Colonic mucosa (tissue), 4 donors: ENCODE measurements around the gene PFKP. TPM values are rescaled to one million over a fixed set of nuclear protein-coding genes. Genes with fewer than 3 reads are reported as not detected.

Experiments used
- DNase-seq: peaks from one replicate; pipeline ENCODE4 v3.0.0-alpha.2; 2020
- H3K27ac ChIP-seq: fragments of 200-600 bp; one replicate; pipeline ENCODE4 v1.8.0; 2021
- H3K27me3 ChIP-seq: fragments of 200-600 bp; one replicate; pipeline ENCODE4 v1.8.0; 2021
- H3K36me3 ChIP-seq: fragments of 200-600 bp; one replicate; pipeline ENCODE4 v1.8.0; 2021
- H3K4me1 ChIP-seq: fragments of 200-600 bp; one replicate; pipeline ENCODE4 v1.8.0; 2021; ENCODE audit warnings: mild to moderate bottlenecking
- H3K4me3 ChIP-seq: fragments of 200-600 bp; one replicate; pipeline ENCODE4 v1.8.0; 2021
- H3K9ac ChIP-seq, 2 donors: one replicate each; pipeline ENCODE4 v1.7.0; 2013; ENCODE audit warnings: control low read depth in 2 of 2, low read depth in 2 of 2, low read length in 2 of 2
- H3K9me3 ChIP-seq: fragments of 200-600 bp; one replicate; pipeline ENCODE4 v1.8.0; 2021
- intact Hi-C: fragments of 100-400 bp; cut with DNase I; formaldehyde crosslinking; loops from one replicate; pipeline ENCODE4 v1.14.1; 2022
- total RNA-seq, 2 donors: library from RNA; stranded (reverse); fragmentation: NEBNext Ultra II Directional in 1 of 2; extraction: Animal tissue kit (Norgen Biotek cat#: 25700) in 1 of 2; gene quantifications; one replicate each; pipeline ENCODE4 v1.2.1, GENCODE V29; 2021
- TF ChIP-seq, protein P1 (sequence below): fragments of 200-600 bp; IDR thresholded peaks from one replicate; pipeline ENCODE4 v1.8.0; 2022; ENCODE audit warnings: antibody characterized with exemption, mild to moderate bottlenecking
- donor health status: healthy.
- donor health status: DM: no; HTN: no; CAD: no.
- donor health status: DM: no; HTN: no; CAD: no.

The PFKP gene
- total RNA-seq, 2 donors from 2014 or later, result 134 to 209 TPM

DNA sequence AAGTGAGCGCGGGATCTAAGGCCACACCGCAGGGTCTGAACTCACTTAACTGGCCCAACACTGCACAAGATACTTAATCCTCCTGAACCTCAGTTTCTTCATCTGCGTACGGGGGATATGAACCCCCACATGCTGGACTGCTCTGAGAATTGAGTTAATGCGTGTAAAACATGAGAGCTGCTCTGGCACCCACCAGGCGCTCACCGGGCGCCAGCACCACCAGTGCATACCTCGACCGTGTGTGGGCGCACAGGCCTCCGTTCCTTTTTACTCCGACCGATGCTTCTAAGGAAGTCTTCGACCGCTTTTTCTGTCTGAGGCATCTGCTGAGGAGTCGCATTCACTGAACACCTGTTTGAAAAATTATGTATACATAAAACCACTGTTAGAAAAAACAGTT lies 78.0 kb downstream of the PFKP start:
- Histone ChIP-seq H3K36me3 (peaks cover 3% of the 10 kb centered on the region), H3K27ac (no peak overlapping the region), H3K9me3 (no peaks in the 10 kb centered on the region), H3K4me1 (no peaks in the 10 kb centered on the region), H3K4me3 (no peak overlapping the region), H3K27me3 (no peaks in the 10 kb centered on the region), H3K9ac (no peak overlapping the region)
- DNase-seq, result no peak
- TF ChIP-seq, protein P1, sequence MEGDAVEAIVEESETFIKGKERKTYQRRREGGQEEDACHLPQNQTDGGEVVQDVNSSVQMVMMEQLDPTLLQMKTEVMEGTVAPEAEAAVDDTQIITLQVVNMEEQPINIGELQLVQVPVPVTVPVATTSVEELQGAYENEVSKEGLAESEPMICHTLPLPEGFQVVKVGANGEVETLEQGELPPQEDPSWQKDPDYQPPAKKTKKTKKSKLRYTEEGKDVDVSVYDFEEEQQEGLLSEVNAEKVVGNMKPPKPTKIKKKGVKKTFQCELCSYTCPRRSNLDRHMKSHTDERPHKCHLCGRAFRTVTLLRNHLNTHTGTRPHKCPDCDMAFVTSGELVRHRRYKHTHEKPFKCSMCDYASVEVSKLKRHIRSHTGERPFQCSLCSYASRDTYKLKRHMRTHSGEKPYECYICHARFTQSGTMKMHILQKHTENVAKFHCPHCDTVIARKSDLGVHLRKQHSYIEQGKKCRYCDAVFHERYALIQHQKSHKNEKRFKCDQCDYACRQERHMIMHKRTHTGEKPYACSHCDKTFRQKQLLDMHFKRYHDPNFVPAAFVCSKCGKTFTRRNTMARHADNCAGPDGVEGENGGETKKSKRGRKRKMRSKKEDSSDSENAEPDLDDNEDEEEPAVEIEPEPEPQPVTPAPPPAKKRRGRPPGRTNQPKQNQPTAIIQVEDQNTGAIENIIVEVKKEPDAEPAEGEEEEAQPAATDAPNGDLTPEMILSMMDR, result no peak
- intact Hi-C loops, result no loop called here

DNA sequence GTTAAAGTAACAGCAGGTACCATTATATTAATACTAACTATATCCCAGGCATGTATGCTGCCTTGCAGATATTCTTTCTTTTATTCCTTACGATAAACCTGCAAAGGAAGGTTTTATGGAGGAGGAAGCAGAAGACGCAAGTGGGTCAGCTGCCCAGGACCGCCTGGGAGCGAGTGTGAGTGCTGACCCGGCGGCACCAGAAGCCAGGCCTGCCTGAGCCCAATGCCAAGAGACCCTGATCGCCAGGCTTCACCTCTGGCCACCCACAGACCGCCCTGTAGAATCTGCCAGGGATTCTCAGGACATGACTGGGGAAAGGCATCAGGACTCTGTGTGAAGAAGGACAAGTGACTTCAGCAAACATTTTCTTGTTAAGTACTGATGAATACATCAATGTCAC lies 78.9 kb downstream of the PFKP start:
- Histone ChIP-seq H3K36me3 (peaks cover 3% of the 10 kb centered on the region), H3K27ac (no peak overlapping the region), H3K27me3 (no peaks in the 10 kb centered on the region), H3K4me3 (no peak overlapping the region), H3K9ac (no peak overlapping the region), H3K9me3 (no peaks in the 10 kb centered on the region), H3K4me1 (no peaks in the 10 kb centered on the region)
- no peak for DNase-seq
- TF ChIP-seq, protein P1, result no peak
- intact Hi-C loops, result no loop called here

DNA sequence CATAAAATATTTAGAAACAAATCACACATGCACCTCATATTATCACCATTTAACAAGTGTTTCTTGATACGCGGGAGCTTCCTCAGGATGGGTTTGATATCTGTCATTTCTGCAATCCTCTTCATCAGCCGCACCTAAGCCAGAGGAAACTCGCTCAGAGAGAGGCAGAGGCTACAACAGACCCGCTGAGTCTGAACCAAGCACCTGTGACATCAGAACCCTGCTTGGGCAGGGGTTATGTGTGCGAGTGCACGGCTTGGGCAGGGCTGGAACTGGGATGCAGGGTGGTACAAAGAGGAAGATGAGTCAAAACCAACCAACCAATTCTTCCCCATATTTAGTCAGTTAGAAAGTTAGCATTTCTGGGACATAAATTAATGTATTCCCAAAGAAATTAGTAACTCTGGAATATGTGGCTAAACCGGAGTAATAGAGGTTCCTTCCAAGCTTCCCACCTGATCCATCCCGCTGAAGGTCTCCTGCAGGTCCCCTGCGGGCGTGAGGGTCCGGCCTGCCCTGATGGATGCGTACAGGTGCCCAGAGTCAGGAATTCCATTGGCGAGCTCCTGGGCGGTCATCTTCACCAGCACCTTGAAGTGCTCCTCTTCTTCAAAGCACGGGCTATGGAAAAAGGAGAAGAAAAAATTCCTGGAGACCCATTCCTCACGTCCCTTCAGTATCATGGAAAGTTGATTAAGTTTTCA lies 79.9 kb downstream of the PFKP start:
- no peak overlapping the region for H3K27ac ChIP-seq
- no peak overlapping the region for H3K9ac ChIP-seq
- no peaks in the 10 kb centered on the region for H3K9me3 ChIP-seq
- no peaks in the 10 kb centered on the region for H3K27me3 ChIP-seq
- H3K36me3 ChIP-seq, result peaks cover 3% of the 10 kb centered on the region
- TF ChIP-seq, protein P1, result no peak
- intact Hi-C loops, result no loop called here
- no peaks in the 10 kb centered on the region for H3K4me1 ChIP-seq
- DNase-seq, result no peak
- no peak overlapping the region for H3K4me3 ChIP-seq

DNA sequence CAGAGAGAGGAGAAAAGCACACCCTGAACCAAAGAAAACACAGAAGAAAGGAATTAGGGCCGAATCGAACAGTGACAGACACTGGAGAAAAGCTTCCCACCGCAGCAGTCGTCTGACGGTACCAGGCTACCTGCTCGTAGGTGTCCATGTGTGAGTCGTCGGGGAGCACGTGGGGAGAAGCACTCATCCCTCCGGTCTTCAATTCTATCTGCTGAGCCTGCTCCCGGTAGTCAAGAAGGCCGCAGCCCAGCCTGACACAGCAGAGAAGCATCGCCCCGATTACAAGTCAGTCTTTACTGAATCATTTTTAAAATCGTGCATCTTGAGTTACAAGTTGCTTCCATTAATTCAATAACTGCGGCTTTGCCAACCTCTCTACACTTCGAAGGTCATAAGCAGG lies 80.7 kb downstream of the PFKP start:
- TF ChIP-seq, protein P1, result no peak
- Histone ChIP-seq H3K27me3 (no peaks in the 10 kb centered on the region), H3K4me3 (no peak overlapping the region), H3K36me3 (peaks cover 3% of the 10 kb centered on the region), H3K9me3 (no peaks in the 10 kb centered on the region), H3K27ac (no peak overlapping the region), H3K4me1 (no peaks in the 10 kb centered on the region), H3K9ac (no peak overlapping the region)
- DNase-seq, result no peak
- intact Hi-C loops, result no loop called here

DNA sequence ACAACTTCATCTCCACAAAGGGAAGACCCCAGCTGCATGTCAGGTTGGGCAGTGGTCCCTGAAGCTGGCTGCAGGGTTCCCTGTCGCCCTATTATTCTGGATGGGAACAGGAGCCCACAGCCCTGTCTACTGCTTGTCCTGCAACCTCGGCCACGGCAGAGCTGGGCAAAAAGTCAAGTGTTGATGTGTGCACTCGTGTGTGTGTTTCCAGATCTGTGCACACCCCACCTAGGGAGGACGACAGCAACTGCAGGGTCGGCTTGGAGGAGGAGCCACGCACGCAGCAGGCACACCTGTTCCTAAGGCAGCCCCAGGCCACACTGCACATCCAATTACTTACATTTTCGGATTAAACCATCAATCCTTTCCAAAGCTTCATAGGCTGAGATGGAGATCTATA lies 81.6 kb downstream of the PFKP start:
- H3K9ac ChIP-seq, result no peak overlapping the region
- peaks cover 3% of the 10 kb centered on the region for H3K36me3 ChIP-seq
- TF ChIP-seq, protein P1, result no peak
- H3K27me3 ChIP-seq, result no peaks in the 10 kb centered on the region
- no peaks in the 10 kb centered on the region for H3K4me1 ChIP-seq
- H3K9me3 ChIP-seq, result no peaks in the 10 kb centered on the region
- no peak overlapping the region for H3K27ac ChIP-seq
- intact Hi-C loops, result no loop called here
- DNase-seq, result no peak
- H3K4me3 ChIP-seq, result no peak overlapping the region
